ENCODE data around the gene WDR1.

DNA sequence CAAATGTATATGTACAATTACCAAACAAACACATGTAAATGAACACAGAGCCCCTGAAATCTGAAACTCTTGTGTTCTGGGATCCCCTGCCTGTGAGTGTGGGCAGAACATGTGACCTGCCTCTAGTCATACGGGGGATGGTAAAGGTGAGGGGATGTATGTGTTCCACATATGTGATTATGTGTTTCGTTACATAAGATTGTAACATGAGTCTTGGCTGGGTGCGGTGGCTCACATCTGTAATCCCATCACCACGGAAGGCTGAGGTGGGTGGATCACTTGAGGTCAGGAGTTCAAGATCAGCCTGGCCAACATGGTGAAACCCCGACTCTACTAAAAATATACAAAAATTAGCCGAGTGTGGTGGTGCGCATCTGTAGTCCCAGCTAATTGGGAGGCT lies 58.2 kb downstream of the WDR1 start:
- TF ChIP-seq, protein P1, sequence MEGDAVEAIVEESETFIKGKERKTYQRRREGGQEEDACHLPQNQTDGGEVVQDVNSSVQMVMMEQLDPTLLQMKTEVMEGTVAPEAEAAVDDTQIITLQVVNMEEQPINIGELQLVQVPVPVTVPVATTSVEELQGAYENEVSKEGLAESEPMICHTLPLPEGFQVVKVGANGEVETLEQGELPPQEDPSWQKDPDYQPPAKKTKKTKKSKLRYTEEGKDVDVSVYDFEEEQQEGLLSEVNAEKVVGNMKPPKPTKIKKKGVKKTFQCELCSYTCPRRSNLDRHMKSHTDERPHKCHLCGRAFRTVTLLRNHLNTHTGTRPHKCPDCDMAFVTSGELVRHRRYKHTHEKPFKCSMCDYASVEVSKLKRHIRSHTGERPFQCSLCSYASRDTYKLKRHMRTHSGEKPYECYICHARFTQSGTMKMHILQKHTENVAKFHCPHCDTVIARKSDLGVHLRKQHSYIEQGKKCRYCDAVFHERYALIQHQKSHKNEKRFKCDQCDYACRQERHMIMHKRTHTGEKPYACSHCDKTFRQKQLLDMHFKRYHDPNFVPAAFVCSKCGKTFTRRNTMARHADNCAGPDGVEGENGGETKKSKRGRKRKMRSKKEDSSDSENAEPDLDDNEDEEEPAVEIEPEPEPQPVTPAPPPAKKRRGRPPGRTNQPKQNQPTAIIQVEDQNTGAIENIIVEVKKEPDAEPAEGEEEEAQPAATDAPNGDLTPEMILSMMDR (IDR thresholded peaks at IDR 0.05; ENCODE audit: low read depth, low read length) = no peak
- TF ChIP-seq EZH2phosphoT487 (IDR thresholded peaks at IDR 0.05; ENCODE audit: low read depth) = no peak
